ENCODE data around the gene ZNF519.

DNA sequence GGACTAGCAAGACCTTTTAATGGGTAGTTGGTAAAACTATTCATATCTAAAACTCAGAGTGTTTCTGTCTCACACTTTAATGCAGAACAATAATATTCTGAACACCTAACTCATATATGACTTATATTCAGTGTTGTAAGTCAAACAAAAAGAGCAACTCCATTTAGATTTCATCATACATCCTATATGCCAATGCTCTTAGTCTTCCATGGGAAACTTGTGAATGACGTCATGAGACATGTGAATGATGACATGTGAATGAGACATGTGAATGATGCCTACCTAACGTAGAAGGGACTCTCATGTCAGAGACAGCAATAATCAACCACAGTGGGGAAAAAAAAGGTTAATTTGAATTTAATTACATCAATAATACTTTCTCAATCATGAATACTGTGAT, 28.0 kb downstream of the ZNF519 start:
- TF ChIP-seq POLR2AphosphoS5 (IDR thresholded peaks at IDR 0.05; ENCODE audit: low read depth, low read length) (no peak), POLR2A (IDR thresholded peaks at IDR 0.05; ENCODE audit: low read depth, low read length) (no peak), TAF1 (IDR thresholded peaks at IDR 0.05; ENCODE audit: low read depth, low read length) (no peak), POU2F2 (IDR thresholded peaks at IDR 0.05; ENCODE audit: low read depth, low read length) (no peak), SPI1 (IDR thresholded peaks at IDR 0.05; ENCODE audit: low read depth, low read length) (no peak)
